MM.1S (cell line): ENCODE measurements around the gene FAM120B.

ENCODE experiments used
- DNase-seq: peaks from one replicate; pipeline ENCODE4 v3.0.0-alpha.2; 2015
- H2AFZ ChIP-seq: fragments of 300-600 bp; sonication (generic); 2 replicates; pipeline ENCODE4 v1.6.0; 2016; ENCODE audit warnings: antibody characterized with exemption, low read length
- H3F3A ChIP-seq: fragments of 300-600 bp; sonication (generic); 2 replicates; pipeline ENCODE4 v1.6.1; 2016; ENCODE audit warnings: mild to moderate bottlenecking, antibody characterized with exemption, low read length, moderate library complexity, mixed read lengths; ENCODE audit not compliant: insufficient read depth
- H3K27ac ChIP-seq: fragments of 300-600 bp; sonication (generic); 2 replicates; pipeline ENCODE4 v1.5.1; 2016; ENCODE audit warnings: mild to moderate bottlenecking, low read length
- H3K27me3 ChIP-seq: fragments of 300-600 bp; sonication (generic); replicated peaks from 2 replicates; pipeline ENCODE4 v1.6.0; 2016; ENCODE audit warnings: low read length; ENCODE audit not compliant: insufficient read depth
- H3K36me3 ChIP-seq: fragments of 300-600 bp; sonication (generic); replicated peaks from 2 replicates; pipeline ENCODE4 v1.6.1; 2016; ENCODE audit warnings: mild to moderate bottlenecking, low read length, mixed read lengths; ENCODE audit not compliant: insufficient read depth
- H3K4me1 ChIP-seq: fragments of 300-600 bp; sonication (generic); 2 replicates; pipeline ENCODE4 v1.6.1; 2016; ENCODE audit warnings: low read length, mixed read lengths
- H3K4me2 ChIP-seq: fragments of 300-600 bp; sonication (generic); 2 replicates; pipeline ENCODE4 v1.6.0; 2016; ENCODE audit warnings: low read depth, low read length
- H3K4me3 ChIP-seq: fragments of 300-600 bp; sonication (generic); 2 replicates; pipeline ENCODE4 v1.5.1; 2016; ENCODE audit warnings: low read length, mixed read lengths
- H3K79me2 ChIP-seq: fragments of 300-600 bp; sonication (generic); 2 replicates; pipeline ENCODE4 v1.6.1; 2016; ENCODE audit warnings: mixed run types, low read length, mixed read lengths
- H3K9ac ChIP-seq: fragments of 300-600 bp; sonication (generic); 2 replicates; pipeline ENCODE4 v1.6.1; 2016; ENCODE audit warnings: low read length, mixed read lengths
- H3K9me2 ChIP-seq: fragments of 300-600 bp; sonication (generic); replicated peaks from 2 replicates; pipeline ENCODE4 v1.6.1; 2016; ENCODE audit warnings: mild to moderate bottlenecking, low read length, mixed read lengths; ENCODE audit not compliant: insufficient read depth
- H3K9me3 ChIP-seq: fragments of 300-600 bp; sonication (generic); replicated peaks from 2 replicates; pipeline ENCODE4 v1.6.1; 2016; ENCODE audit warnings: mild to moderate bottlenecking, low read length, mixed read lengths; ENCODE audit not compliant: insufficient read depth
- H4K20me1 ChIP-seq: fragments of 300-600 bp; sonication (generic); 2 replicates; pipeline ENCODE4 v1.6.1; 2016; ENCODE audit warnings: mild to moderate bottlenecking, low read length, moderate library complexity, mixed read lengths; ENCODE audit not compliant: insufficient read depth
- CTCF ChIP-seq: fragments of 300-600 bp; sonication (generic); IDR thresholded peaks from 2 replicates; pipeline ENCODE4 v1.5.1; 2016; ENCODE audit warnings: antibody characterized with exemption, low read length, mixed read lengths
- EZH2 ChIP-seq: fragments of 300-600 bp; sonication (generic); optimal IDR thresholded peaks from 2 replicates; pipeline ENCODE3; 2017; ENCODE audit warnings: low read depth, mild to moderate bottlenecking, antibody characterized with exemption, low read length, mixed read lengths
- EZH2phosphoT487 ChIP-seq: fragments of 300-600 bp; sonication (generic); IDR thresholded peaks from 2 replicates; pipeline ENCODE4 v1.6.1; 2018; ENCODE audit warnings: antibody characterized with exemption, low read length

The FAM120B gene

GRCh38 chr6:170295510-170296422, 10.8 kb upstream of the FAM120B start:
- H3F3A ChIP-seq, result no peaks in the 10 kb centered on the region
- no peak overlapping the region for H3K9ac ChIP-seq
- H2AFZ ChIP-seq, result no peak overlapping the region
- H3K36me3 ChIP-seq, result no peaks in the 10 kb centered on the region
- H3K4me2 ChIP-seq, result peak overlapping the region; percentile 57
- H3K27ac ChIP-seq, result no peak overlapping the region
- peak overlapping the region; percentile 22; the same call in 1 of the 2 replicates for H3K4me3 ChIP-seq
- no peaks in the 10 kb centered on the region for H3K79me2 ChIP-seq
- no peaks in the 10 kb centered on the region for H4K20me1 ChIP-seq
- H3K9me3 ChIP-seq, result no peaks in the 10 kb centered on the region
- peak; percentile 7 for DNase-seq
- no peaks in the 10 kb centered on the region for H3K4me1 ChIP-seq
- H3K9me2 ChIP-seq, result no peaks in the 10 kb centered on the region
- TF ChIP-seq EZH2phosphoT487, result no peak
- no peak for TF ChIP-seq EZH2
- TF ChIP-seq CTCF, result no peak
- peaks cover 59% of the 10 kb centered on the region for H3K27me3 ChIP-seq

GRCh38 chr6:170296423-170296745, 10.2 kb upstream of the FAM120B start:
- Histone ChIP-seq H3K4me1 (no peaks in the 10 kb centered on the region), H3F3A (no peaks in the 10 kb centered on the region), H3K27ac (no peak overlapping the region), H3K9ac (no peak overlapping the region), H3K27me3 (peaks cover 57% of the 10 kb centered on the region), H3K79me2 (no peaks in the 10 kb centered on the region), H3K4me3 (no peak overlapping the region), H4K20me1 (no peaks in the 10 kb centered on the region), H3K4me2 (peak overlapping the region; percentile 57; the same call in 1 of the 2 replicates), H3K9me2 (no peaks in the 10 kb centered on the region), H3K9me3 (no peaks in the 10 kb centered on the region), H3K36me3 (no peaks in the 10 kb centered on the region), H2AFZ (no peak overlapping the region)
- TF ChIP-seq EZH2phosphoT487, result no peak
- no peak for TF ChIP-seq EZH2
- no peak for TF ChIP-seq CTCF
- DNase-seq, result no peak

- Histone ChIP-seq H3K9me3 (no peaks in the 10 kb centered on the region), H3K79me2 (no peaks in the 10 kb centered on the region), H3F3A (no peaks in the 10 kb centered on the region), H3K4me2 (no peak overlapping the region), H3K4me1 (no peaks in the 10 kb centered on the region), H3K4me3 (no peak overlapping the region), H2AFZ (no peak overlapping the region), H3K27me3 (peaks cover 51% of the 10 kb centered on the region), H3K9me2 (no peaks in the 10 kb centered on the region), H4K20me1 (no peaks in the 10 kb centered on the region), H3K36me3 (no peaks in the 10 kb centered on the region), H3K27ac (no peak overlapping the region), H3K9ac (no peak overlapping the region)
- no peak for TF ChIP-seq EZH2phosphoT487
- TF ChIP-seq EZH2, result no peak
- TF ChIP-seq CTCF, result no peak
- no peak for DNase-seq
Measured at GRCh38 chr6:170296746-170297575, 9.6 kb upstream of the FAM120B start.
